ENCODE results near the gene IPO8.
A peak's percentile ranks its signal among the peaks of the same experiment; 100 is the strongest.

The IPO8 gene

GRCh38 chr12:30695199-30696102, at the start of gene IPO8:
TSS of gene IPO8 (minus strand) at chr12:30695869. CDS start at chr12:30695647, 222 bp downstream.
- DNase-seq (ENCODE audit: low spot score): peak; percentile 96

- no peak for DNase-seq (ENCODE audit: low spot score)
Observed at GRCh38 chr12:30744321-30744720, 48.7 kb upstream of the IPO8 start.

GRCh38 chr12:30740274-30740673, 44.6 kb upstream of the IPO8 start:
- no peak for DNase-seq (ENCODE audit: low spot score)

GRCh38 chr12:30739020-30739419, 43.4 kb upstream of the IPO8 start:
- DNase-seq (ENCODE audit: low spot score): no peak

GRCh38 chr12:30732954-30733637, 37.4 kb upstream of the IPO8 start:
- no peak for DNase-seq (ENCODE audit: low spot score)

GRCh38 chr12:30730011-30730410, 34.3 kb upstream of the IPO8 start:
- no peak for DNase-seq (ENCODE audit: low spot score)

- DNase-seq (ENCODE audit: low spot score): no peak
Observed at GRCh38 chr12:30729547-30729946, 33.9 kb upstream of the IPO8 start.

GRCh38 chr12:30726647-30727046, 31.0 kb upstream of the IPO8 start:
- no peak for DNase-seq (ENCODE audit: low spot score)

GRCh38 chr12:30725739-30726138, 30.1 kb upstream of the IPO8 start:
- no peak for DNase-seq (ENCODE audit: low spot score)

- no peak for DNase-seq (ENCODE audit: low spot score)
Observed at GRCh38 chr12:30719060-30719459, 23.4 kb upstream of the IPO8 start.

GRCh38 chr12:30707613-30708342, 12.1 kb upstream of the IPO8 start:
- DNase-seq (ENCODE audit: low spot score): no peak

GRCh38 chr12:30706476-30706875, 10.8 kb upstream of the IPO8 start:
- DNase-seq (ENCODE audit: low spot score): no peak

GRCh38 chr12:30701056-30701455, 5.4 kb upstream of the IPO8 start:
- DNase-seq (ENCODE audit: low spot score): no peak

GRCh38 chr12:30700216-30700900, 4.7 kb upstream of the IPO8 start:
- DNase-seq (ENCODE audit: low spot score): no peak

GRCh38 chr12:30698346-30698745, 2.7 kb upstream of the IPO8 start:
- no peak for DNase-seq (ENCODE audit: low spot score)

GRCh38 chr12:30696943-30697342, 1.3 kb upstream of the IPO8 start:
- no peak for DNase-seq (ENCODE audit: low spot score)

- no peak for DNase-seq (ENCODE audit: low spot score)
Observed at GRCh38 chr12:30696486-30696885, 817 bp upstream of the IPO8 start.

GRCh38 chr12:30696103-30696408, 387 bp upstream of the IPO8 start:
- DNase-seq (ENCODE audit: low spot score): no peak

GRCh38 chr12:30694412-30695198, 1.1 kb downstream of the IPO8 start:
- peak; percentile 74 for DNase-seq (ENCODE audit: low spot score)

- no peak for DNase-seq (ENCODE audit: low spot score)
Observed at GRCh38 chr12:30692470-30692869, 3.2 kb downstream of the IPO8 start.

GRCh38 chr12:30691122-30691879, 4.4 kb downstream of the IPO8 start:
- no peak for DNase-seq (ENCODE audit: low spot score)
